ENCODE measurements around the gene KLF11.
"Not testable (repeated sequence)": the region's sequence is repeated elsewhere in the genome, so short reads cannot be mapped to it uniquely, and the experiment has no call there.

The KLF11 gene

DNA sequence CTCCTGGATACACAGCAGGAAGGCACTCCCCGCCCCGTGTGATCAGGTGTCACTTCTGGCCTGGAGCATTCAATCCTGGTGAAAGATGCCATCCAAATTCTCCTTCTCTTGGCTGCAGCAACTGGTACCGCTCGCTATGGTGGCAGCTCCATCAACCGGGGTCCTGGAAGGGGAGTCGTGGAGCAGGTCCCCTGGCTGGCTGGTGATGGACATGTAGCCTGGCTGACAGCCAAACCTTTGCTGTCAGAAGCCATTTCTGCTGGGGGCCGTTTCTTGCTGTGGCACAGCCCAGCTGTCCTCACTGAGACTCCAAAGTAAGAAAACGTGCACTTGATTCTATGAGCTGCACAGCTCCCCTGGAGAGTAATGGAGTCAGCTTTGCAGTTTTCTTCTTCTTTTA, 44.0 kb downstream of the KLF11 start:
- H3K27me3 ChIP-seq (ENCODE audit: insufficient read depth, low read length, poor library complexity, severe bottlenecking) = no peaks in the 10 kb centered on the region
- no peaks in the 10 kb centered on the region for H3K4me1 ChIP-seq (ENCODE audit: insufficient read depth, low read length, poor library complexity, severe bottlenecking)
- H2AFZ ChIP-seq (ENCODE audit: low read length) = no peak overlapping the region
- no peaks in the 10 kb centered on the region for H3K79me2 ChIP-seq (ENCODE audit: insufficient read depth, low read length)
- no peaks in the 10 kb centered on the region for H4K20me1 ChIP-seq (ENCODE audit: insufficient read depth, low read length, poor library complexity, severe bottlenecking)
- no peak overlapping the region for H3K4me2 ChIP-seq (ENCODE audit: low read depth, low read length, poor library complexity, severe bottlenecking)
- TF ChIP-seq EZH2phosphoT487 (IDR thresholded peaks at IDR 0.05; ENCODE audit: borderline replicate concordance) (no peak), CTCF (conservative IDR thresholded peaks at IDR 0.05; ENCODE audit: low read length) (no peak)
- H3K9ac ChIP-seq (ENCODE audit: low read depth, low read length, poor library complexity, severe bottlenecking) = no peak overlapping the region
- H3F3A ChIP-seq (ENCODE audit: low read depth) = no peaks in the 10 kb centered on the region
- no peak overlapping the region for H3K4me3 ChIP-seq (ENCODE audit: low read length, poor library complexity, severe bottlenecking)
- H3K9me2 ChIP-seq (replicated peaks; ENCODE audit: low read depth, low read length) = no peaks in the 10 kb centered on the region
- no peaks in the 10 kb centered on the region for H3K9me3 ChIP-seq (ENCODE audit: insufficient read depth, low read depth, low read length)
- no peaks in the 10 kb centered on the region for H3K36me3 ChIP-seq (ENCODE audit: insufficient read depth, low read length)

GRCh38 chr2:10089565-10090190, 46.3 kb downstream of the KLF11 start:
- no peaks in the 10 kb centered on the region for H3K36me3 ChIP-seq (ENCODE audit: insufficient read depth, low read length)
- no peaks in the 10 kb centered on the region for H3F3A ChIP-seq (ENCODE audit: low read depth)
- no peaks in the 10 kb centered on the region for H3K27me3 ChIP-seq (ENCODE audit: insufficient read depth, low read length, poor library complexity, severe bottlenecking)
- H3K9ac ChIP-seq (ENCODE audit: low read depth, low read length, poor library complexity, severe bottlenecking) = no peak overlapping the region
- H4K20me1 ChIP-seq (ENCODE audit: insufficient read depth, low read length, poor library complexity, severe bottlenecking) = no peaks in the 10 kb centered on the region
- H3K9me3 ChIP-seq (ENCODE audit: insufficient read depth, low read depth, low read length) = no peaks in the 10 kb centered on the region
- TF ChIP-seq CTCF (conservative IDR thresholded peaks at IDR 0.05; ENCODE audit: low read length) = no peak
- TF ChIP-seq EZH2phosphoT487 (IDR thresholded peaks at IDR 0.05; ENCODE audit: borderline replicate concordance) = no peak
- H3K4me1 ChIP-seq (ENCODE audit: insufficient read depth, low read length, poor library complexity, severe bottlenecking) = no peaks in the 10 kb centered on the region
- H3K9me2 ChIP-seq (replicated peaks; ENCODE audit: low read depth, low read length) = no peaks in the 10 kb centered on the region
- no peaks in the 10 kb centered on the region for H3K79me2 ChIP-seq (ENCODE audit: insufficient read depth, low read length)
- no peak overlapping the region for H3K4me2 ChIP-seq (ENCODE audit: low read depth, low read length, poor library complexity, severe bottlenecking)
- no peak overlapping the region for H2AFZ ChIP-seq (ENCODE audit: low read length)
- H3K4me3 ChIP-seq (ENCODE audit: low read length, poor library complexity, severe bottlenecking) = no peak overlapping the region

GRCh38 chr2:10091182-10091888, 48.0 kb downstream of the KLF11 start:
- TF ChIP-seq CTCF (conservative IDR thresholded peaks at IDR 0.05; ENCODE audit: low read length) (no peak), EZH2phosphoT487 (IDR thresholded peaks at IDR 0.05; ENCODE audit: borderline replicate concordance) (no peak)
- H3K4me3 ChIP-seq (ENCODE audit: low read length, poor library complexity, severe bottlenecking) = no peak overlapping the region
- no peaks in the 10 kb centered on the region for H3K36me3 ChIP-seq (ENCODE audit: insufficient read depth, low read length)
- H4K20me1 ChIP-seq (ENCODE audit: insufficient read depth, low read length, poor library complexity, severe bottlenecking) = no peaks in the 10 kb centered on the region
- no peak overlapping the region for H3K9ac ChIP-seq (ENCODE audit: low read depth, low read length, poor library complexity, severe bottlenecking)
- no peaks in the 10 kb centered on the region for H3K27me3 ChIP-seq (ENCODE audit: insufficient read depth, low read length, poor library complexity, severe bottlenecking)
- H3F3A ChIP-seq (ENCODE audit: low read depth) = no peaks in the 10 kb centered on the region
- no peak overlapping the region for H3K4me2 ChIP-seq (ENCODE audit: low read depth, low read length, poor library complexity, severe bottlenecking)
- H2AFZ ChIP-seq (ENCODE audit: low read length) = no peak overlapping the region
- no peaks in the 10 kb centered on the region for H3K79me2 ChIP-seq (ENCODE audit: insufficient read depth, low read length)
- H3K4me1 ChIP-seq (ENCODE audit: insufficient read depth, low read length, poor library complexity, severe bottlenecking) = no peaks in the 10 kb centered on the region
- H3K9me2 ChIP-seq (replicated peaks; ENCODE audit: low read depth, low read length) = no peaks in the 10 kb centered on the region
- H3K9me3 ChIP-seq (ENCODE audit: insufficient read depth, low read depth, low read length) = no peaks in the 10 kb centered on the region

GRCh38 chr2:10091889-10092244, 48.5 kb downstream of the KLF11 start:
- H3K4me2 ChIP-seq (ENCODE audit: low read depth, low read length, poor library complexity, severe bottlenecking); H3K36me3 ChIP-seq (ENCODE audit: insufficient read depth, low read length); H3F3A ChIP-seq (ENCODE audit: low read depth); H3K79me2 ChIP-seq (ENCODE audit: insufficient read depth, low read length); H3K9me3 ChIP-seq (ENCODE audit: insufficient read depth, low read depth, low read length); H3K4me3 ChIP-seq (ENCODE audit: low read length, poor library complexity, severe bottlenecking); H3K27me3 ChIP-seq (ENCODE audit: insufficient read depth, low read length, poor library complexity, severe bottlenecking); H3K9me2 ChIP-seq (replicated peaks; ENCODE audit: low read depth, low read length); H4K20me1 ChIP-seq (ENCODE audit: insufficient read depth, low read length, poor library complexity, severe bottlenecking); H2AFZ ChIP-seq (ENCODE audit: low read length); H3K4me1 ChIP-seq (ENCODE audit: insufficient read depth, low read length, poor library complexity, severe bottlenecking); H3K9ac ChIP-seq (ENCODE audit: low read depth, low read length, poor library complexity, severe bottlenecking): not testable (repeated sequence)

Data from Loucy (cell line).